ENCODE data around the gene DIS3.
"Not testable (repeated sequence)": the region's sequence is repeated elsewhere in the genome, so short reads cannot be mapped to it uniquely, and the experiment has no call there.

The DIS3 gene

GRCh38 chr13:72728290-72728605, 53.5 kb downstream of the DIS3 start:
- H3K9ac ChIP-seq (ENCODE audit: low read length), result peak overlapping the region; percentile 72
- peaks cover 16% of the 10 kb centered on the region for H3K36me3 ChIP-seq (ENCODE audit: control insufficient read depth, low read depth, low read length)
- H3K9me3 ChIP-seq (ENCODE audit: control insufficient read depth, low read depth, low read length), result no peaks in the 10 kb centered on the region
- H3K4me1 ChIP-seq (ENCODE audit: control insufficient read depth, low read depth, low read length), result no peaks in the 10 kb centered on the region
- H3K27ac ChIP-seq (ENCODE audit: low read length), result peak overlapping the region; percentile 3
- H3K27me3 ChIP-seq (ENCODE audit: control insufficient read depth, insufficient read depth, low read length), result no peaks in the 10 kb centered on the region
- H3K4me3 ChIP-seq (ENCODE audit: low read length), result peak overlapping the region; percentile 83

- H3K36me3 ChIP-seq (ENCODE audit: control insufficient read depth, low read depth, low read length), result peaks cover 13% of the 10 kb centered on the region
Measured at GRCh38 chr13:72727417-72728289, 54.0 kb downstream of the DIS3 start, which contains the start of the genes BORA and MZT1. BORA (plus strand) TSS chr13:72727923; CDS start chr13:72728941, 1,018 bp downstream. MZT1 (minus strand) TSS chr13:72727629; CDS start chr13:72727602, 27 bp downstream.

GRCh38 chr13:72726726-72727416, 54.8 kb downstream of the DIS3 start:
- Histone ChIP-seq H3K4me1 (ENCODE audit: control insufficient read depth, low read depth, low read length) (no peaks in the 10 kb centered on the region), H3K27me3 (ENCODE audit: control insufficient read depth, insufficient read depth, low read length) (no peaks in the 10 kb centered on the region), H3K36me3 (ENCODE audit: control insufficient read depth, low read depth, low read length) (peaks cover 10% of the 10 kb centered on the region), H3K4me3 (ENCODE audit: low read length) (peak overlapping the region; percentile 83), H3K9ac (ENCODE audit: low read length) (peak overlapping the region; percentile 65), H3K27ac (ENCODE audit: low read length) (no peak overlapping the region), H3K9me3 (ENCODE audit: control insufficient read depth, low read depth, low read length) (no peaks in the 10 kb centered on the region)

More at GRCh38 chr13:72727417-72728289, 54.0 kb downstream of the DIS3 start, which contains the start of the genes BORA and MZT1:
- Histone ChIP-seq H3K4me1 (ENCODE audit: control insufficient read depth, low read depth, low read length) (no peaks in the 10 kb centered on the region), H3K9me3 (ENCODE audit: control insufficient read depth, low read depth, low read length) (no peaks in the 10 kb centered on the region), H3K9ac (ENCODE audit: low read length) (peak within 1 kb of the TSS; percentile 72), H3K27me3 (ENCODE audit: control insufficient read depth, insufficient read depth, low read length) (no peaks in the 10 kb centered on the region), H3K4me3 (ENCODE audit: low read length) (peak within 1 kb of the TSS; percentile 83), H3K27ac (ENCODE audit: low read length) (peak within 1 kb of the TSS; percentile 3)

GRCh38 chr13:72726185-72726584, 55.5 kb downstream of the DIS3 start:
- not testable (repeated sequence) for H3K27ac ChIP-seq (ENCODE audit: low read length); H3K9me3 ChIP-seq (ENCODE audit: control insufficient read depth, low read depth, low read length); H3K4me1 ChIP-seq (ENCODE audit: control insufficient read depth, low read depth, low read length); H3K27me3 ChIP-seq (ENCODE audit: control insufficient read depth, insufficient read depth, low read length); H3K36me3 ChIP-seq (ENCODE audit: control insufficient read depth, low read depth, low read length); H3K9ac ChIP-seq (ENCODE audit: low read length)
- H3K4me3 ChIP-seq (ENCODE audit: low read length), result peak overlapping the region; percentile 83

- Histone ChIP-seq H3K4me3 (ENCODE audit: low read length) (no peak overlapping the region), H3K9me3 (ENCODE audit: control insufficient read depth, low read depth, low read length) (no peaks in the 10 kb centered on the region), H3K27me3 (ENCODE audit: control insufficient read depth, insufficient read depth, low read length) (no peaks in the 10 kb centered on the region), H3K36me3 (ENCODE audit: control insufficient read depth, low read depth, low read length) (peaks cover 30% of the 10 kb centered on the region), H3K27ac (ENCODE audit: low read length) (no peak overlapping the region), H3K4me1 (ENCODE audit: control insufficient read depth, low read depth, low read length) (no peaks in the 10 kb centered on the region), H3K9ac (ENCODE audit: low read length) (no peak overlapping the region)
Measured at GRCh38 chr13:72716776-72717175, 64.9 kb downstream of the DIS3 start.
